ENCODE results near the gene TRAFD1.

- TF ChIP-seq, protein P1, sequence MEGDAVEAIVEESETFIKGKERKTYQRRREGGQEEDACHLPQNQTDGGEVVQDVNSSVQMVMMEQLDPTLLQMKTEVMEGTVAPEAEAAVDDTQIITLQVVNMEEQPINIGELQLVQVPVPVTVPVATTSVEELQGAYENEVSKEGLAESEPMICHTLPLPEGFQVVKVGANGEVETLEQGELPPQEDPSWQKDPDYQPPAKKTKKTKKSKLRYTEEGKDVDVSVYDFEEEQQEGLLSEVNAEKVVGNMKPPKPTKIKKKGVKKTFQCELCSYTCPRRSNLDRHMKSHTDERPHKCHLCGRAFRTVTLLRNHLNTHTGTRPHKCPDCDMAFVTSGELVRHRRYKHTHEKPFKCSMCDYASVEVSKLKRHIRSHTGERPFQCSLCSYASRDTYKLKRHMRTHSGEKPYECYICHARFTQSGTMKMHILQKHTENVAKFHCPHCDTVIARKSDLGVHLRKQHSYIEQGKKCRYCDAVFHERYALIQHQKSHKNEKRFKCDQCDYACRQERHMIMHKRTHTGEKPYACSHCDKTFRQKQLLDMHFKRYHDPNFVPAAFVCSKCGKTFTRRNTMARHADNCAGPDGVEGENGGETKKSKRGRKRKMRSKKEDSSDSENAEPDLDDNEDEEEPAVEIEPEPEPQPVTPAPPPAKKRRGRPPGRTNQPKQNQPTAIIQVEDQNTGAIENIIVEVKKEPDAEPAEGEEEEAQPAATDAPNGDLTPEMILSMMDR (IDR thresholded peaks at IDR 0.05): no peak
- no peak for TF ChIP-seq POLR2A (IDR thresholded peaks at IDR 0.05)
Measured at GRCh38 chr12:112167718-112168525, 42.6 kb downstream of the TRAFD1 start.
